Dermis blood vessel endothelial cell (primary cell): Measurements from ENCODE around the gene ARFGEF2. TPM values are rescaled to one million over a fixed set of nuclear protein-coding genes. Genes with fewer than 3 reads are reported as not detected.

ENCODE experiments used
- total RNA-seq: library from RNA; depleted of rRNA; stranded (reverse); fragments of >200 nt; gene quantifications from 2 replicates; pipeline ENCODE4 v1.2.3, GENCODE V29; 2014

Gene ARFGEF2
- total RNA-seq, 1 donor from 2014 or later = 67.7 TPM

Other genes starting within 250 kb of the ARFGEF2 start
- gene PREX1, start 93.7 kb upstream of the ARFGEF2 start, total RNA-seq = 63.1 and 63.9 TPM in 2 replicates
- 83.4 and 166 TPM in 2 replicates for gene CSE1L, start 124.6 kb downstream of the ARFGEF2 start, total RNA-seq